K562 (cell line): ENCODE results near the gene C1orf21. TPM values are rescaled to one million over a fixed set of nuclear protein-coding genes. Genes with fewer than 3 reads are reported as not detected.
A peak's percentile ranks its signal among the peaks of the same experiment; 100 is the strongest.

Source experiments
- CBX5 ChIP-seq: IDR thresholded peaks from 2 replicates; pipeline ENCODE4 v1.6.1; 2014; ENCODE audit warnings: low read depth, borderline replicate concordance
- FOXA3 ChIP-seq, 2 experiments: fragments of 450-650 bp in 1 of 2; sonication (generic) in 1 of 2; formaldehyde crosslinking; IDR thresholded peaks in 1 of 2; conservative IDR thresholded peaks in 1 of 2; 2 replicates each; pipeline versions ENCODE4 v1.4.0 to v1.8.0; 2020 to 2022; ENCODE audit warnings: mild to moderate bottlenecking in 2 of 2, missing genetic modification reagents in 1 of 2
- NFIX ChIP-seq: fragments of 250-450 bp; sonication (Bioruptor Pico); IDR thresholded peaks from 2 replicates; pipeline ENCODE4 v1.4.0; 2020; ENCODE audit warnings: low read depth, mild to moderate bottlenecking, moderate library complexity
- REST ChIP-seq, 2 experiments: fragments of 450-650 bp; formaldehyde crosslinking in 1 of 2; IDR thresholded peaks; 2 replicates each; pipeline versions ENCODE4 v1.4.0 to v1.6.1; 2014 to 2020; ENCODE audit warnings: mild to moderate bottlenecking in 2 of 2, borderline replicate concordance in 1 of 2, low read depth in 1 of 2
- SMAD3 ChIP-seq: fragments of 450-650 bp; formaldehyde crosslinking; conservative IDR thresholded peaks from 2 replicates; pipeline ENCODE4 v1.4.0; 2020; ENCODE audit warnings: mild to moderate bottlenecking
- SMC3 ChIP-seq: conservative IDR thresholded peaks from 2 replicates; pipeline ENCODE4 v1.6.1; 2011; ENCODE audit warnings: low read depth, low read length, improper control_type of control experiment; ENCODE audit not compliant: insufficient read depth
- TCF3 ChIP-seq: sonication (generic); formaldehyde crosslinking; IDR thresholded peaks from 2 replicates; pipeline ENCODE4 v1.4.0; 2020; ENCODE audit warnings: mild to moderate bottlenecking, missing genetic modification reagents
- TCFL5 ChIP-seq: fragments of 250-450 bp; sonication (Bioruptor Pico); conservative IDR thresholded peaks from 2 replicates; pipeline ENCODE4 v1.6.1; 2021; ENCODE audit warnings: mild to moderate bottlenecking, moderate library complexity, matching md5 sums
- TEAD1 ChIP-seq, 2 experiments: fragments of 450-650 bp in 1 of 2; sonication (generic) in 1 of 2; formaldehyde crosslinking; IDR thresholded peaks; 2 replicates each; pipeline versions ENCODE4 v1.4.0 to v1.8.0; 2020 to 2022; ENCODE audit warnings: mild to moderate bottlenecking in 2 of 2, missing genetic modification reagents in 1 of 2
- ZNF311 ChIP-seq: fragments of 250-450 bp; sonication (Bioruptor Pico); IDR thresholded peaks from 2 replicates; pipeline ENCODE4 v1.4.0; 2020; ENCODE audit warnings: mild to moderate bottlenecking, moderate library complexity
- ZNF644 ChIP-seq: fragments of 200-800 bp; sonication (Bioruptor generic); IDR thresholded peaks from 2 replicates; pipeline ENCODE4 v1.6.1; 2016; ENCODE audit warnings: low read depth, missing genetic modification characterization, missing compliant biosample characterization
- polyA plus RNA-seq, 8 experiments: library from polyadenylated mRNA; depleted of rRNA in 4 of 8; stranded (reverse) in 5 of 8; unstranded in 3 of 8; fragments of >200 nt; fragmentation: Nextera tagmentation in 2 of 8; fragmentation: Illumina TruSeq in 1 of 8; extraction: Ambion mirVana in 2 of 8; extraction: Trizol in 1 of 8; gene quantifications; 2 replicates each; pipeline versions ENCODE4 v1.2.1 to v1.2.3, GENCODE V29; 2011 to 2014; ENCODE audit warnings: inconsistent platforms in 1 of 8, missing spikeins in 1 of 8
- total RNA-seq, 7 experiments: library from RNA; depleted of rRNA in 6 of 7; stranded (reverse); fragments of >200 nt in 6 of 7; fragmentation: Illumina TruSeq in 2 of 7; extraction: Trizol in 2 of 7; gene quantifications; 2 replicates each; pipeline versions ENCODE4 v1.2.1 to v1.2.3, GENCODE V29; 2011 to 2021; ENCODE audit warnings: low replicate concordance in 1 of 7
- TF ChIP-seq, protein P1 (sequence below), 2 experiments: fragments of 450-650 bp; conservative IDR thresholded peaks; 2 replicates each; pipeline ENCODE4 v1.6.1; 2017; ENCODE audit warnings: mild to moderate bottlenecking in 2 of 2, moderate library complexity in 2 of 2
- TF ChIP-seq, protein P2 (sequence below): sonication (generic); formaldehyde crosslinking; IDR thresholded peaks from 2 replicates; pipeline ENCODE4 v1.8.0; 2022; ENCODE audit warnings: mild to moderate bottlenecking, missing genetic modification reagents

Gene C1orf21
- total and polyA plus RNA-seq, 9 of the 15 experiments (the other 6 are each of a cell fraction or from before 2014, with no cell fraction given) = under 0.01 to 0.31 (median 0.07) TPM

GRCh38 chr1:184664042-184664660 is 277.3 kb downstream of the C1orf21 start (continued):
- TF ChIP-seq SMC3 = peak; percentile 83
- no peak for TF ChIP-seq ZNF644 (tag)
- TF ChIP-seq NFIX = no peak
- TF ChIP-seq TCFL5 (CRISPR knock-in tag) = no peak
- peak; percentile 64; the same call in 1 of the 2 replicates for TF ChIP-seq REST (IDR thresholded peaks at IDR 0.05; ENCODE audit: borderline replicate concordance)
- TF ChIP-seq REST (CRISPR knock-in tag; IDR thresholded peaks at IDR 0.05; ENCODE audit: low read depth) = no peak
- TF ChIP-seq, protein P1, sequence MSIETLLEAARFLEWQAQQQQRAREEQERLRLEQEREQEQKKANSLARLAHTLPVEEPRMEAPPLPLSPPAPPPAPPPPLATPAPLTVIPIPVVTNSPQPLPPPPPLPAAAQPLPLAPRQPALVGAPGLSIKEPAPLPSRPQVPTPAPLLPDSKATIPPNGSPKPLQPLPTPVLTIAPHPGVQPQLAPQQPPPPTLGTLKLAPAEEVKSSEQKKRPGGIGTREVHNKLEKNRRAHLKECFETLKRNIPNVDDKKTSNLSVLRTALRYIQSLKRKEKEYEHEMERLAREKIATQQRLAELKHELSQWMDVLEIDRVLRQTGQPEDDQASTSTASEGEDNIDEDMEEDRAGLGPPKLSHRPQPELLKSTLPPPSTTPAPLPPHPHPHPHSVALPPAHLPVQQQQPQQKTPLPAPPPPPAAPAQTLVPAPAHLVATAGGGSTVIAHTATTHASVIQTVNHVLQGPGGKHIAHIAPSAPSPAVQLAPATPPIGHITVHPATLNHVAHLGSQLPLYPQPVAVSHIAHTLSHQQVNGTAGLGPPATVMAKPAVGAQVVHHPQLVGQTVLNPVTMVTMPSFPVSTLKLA (conservative IDR thresholded peaks at IDR 0.05) = no peak
- TF ChIP-seq FOXA3 (CRISPR knock-in tag; conservative IDR thresholded peaks at IDR 0.05 in 1 of 2, IDR thresholded peaks at IDR 0.05 in 1 of 2) = 0 out of 4 replicates have a peak, but pooled peaks of 1 of the 2 experiments have one; percentile 28
- TF ChIP-seq SMAD3 (CRISPR knock-in tag) = no peak
- TF ChIP-seq TCF3 (CRISPR knock-in tag) = no peak
- TF ChIP-seq ZNF311 = no peak
- TF ChIP-seq CBX5 = no peak
- TF ChIP-seq TEAD1 (CRISPR knock-in tag; IDR thresholded peaks at IDR 0.05) = no peak
- TF ChIP-seq, protein P2, sequence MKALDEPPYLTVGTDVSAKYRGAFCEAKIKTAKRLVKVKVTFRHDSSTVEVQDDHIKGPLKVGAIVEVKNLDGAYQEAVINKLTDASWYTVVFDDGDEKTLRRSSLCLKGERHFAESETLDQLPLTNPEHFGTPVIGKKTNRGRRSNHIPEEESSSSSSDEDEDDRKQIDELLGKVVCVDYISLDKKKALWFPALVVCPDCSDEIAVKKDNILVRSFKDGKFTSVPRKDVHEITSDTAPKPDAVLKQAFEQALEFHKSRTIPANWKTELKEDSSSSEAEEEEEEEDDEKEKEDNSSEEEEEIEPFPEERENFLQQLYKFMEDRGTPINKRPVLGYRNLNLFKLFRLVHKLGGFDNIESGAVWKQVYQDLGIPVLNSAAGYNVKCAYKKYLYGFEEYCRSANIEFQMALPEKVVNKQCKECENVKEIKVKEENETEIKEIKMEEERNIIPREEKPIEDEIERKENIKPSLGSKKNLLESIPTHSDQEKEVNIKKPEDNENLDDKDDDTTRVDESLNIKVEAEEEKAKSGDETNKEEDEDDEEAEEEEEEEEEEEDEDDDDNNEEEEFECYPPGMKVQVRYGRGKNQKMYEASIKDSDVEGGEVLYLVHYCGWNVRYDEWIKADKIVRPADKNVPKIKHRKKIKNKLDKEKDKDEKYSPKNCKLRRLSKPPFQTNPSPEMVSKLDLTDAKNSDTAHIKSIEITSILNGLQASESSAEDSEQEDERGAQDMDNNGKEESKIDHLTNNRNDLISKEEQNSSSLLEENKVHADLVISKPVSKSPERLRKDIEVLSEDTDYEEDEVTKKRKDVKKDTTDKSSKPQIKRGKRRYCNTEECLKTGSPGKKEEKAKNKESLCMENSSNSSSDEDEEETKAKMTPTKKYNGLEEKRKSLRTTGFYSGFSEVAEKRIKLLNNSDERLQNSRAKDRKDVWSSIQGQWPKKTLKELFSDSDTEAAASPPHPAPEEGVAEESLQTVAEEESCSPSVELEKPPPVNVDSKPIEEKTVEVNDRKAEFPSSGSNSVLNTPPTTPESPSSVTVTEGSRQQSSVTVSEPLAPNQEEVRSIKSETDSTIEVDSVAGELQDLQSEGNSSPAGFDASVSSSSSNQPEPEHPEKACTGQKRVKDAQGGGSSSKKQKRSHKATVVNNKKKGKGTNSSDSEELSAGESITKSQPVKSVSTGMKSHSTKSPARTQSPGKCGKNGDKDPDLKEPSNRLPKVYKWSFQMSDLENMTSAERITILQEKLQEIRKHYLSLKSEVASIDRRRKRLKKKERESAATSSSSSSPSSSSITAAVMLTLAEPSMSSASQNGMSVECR = no peak
